ENCODE data around the gene ZNF22. TPM values are rescaled to one million over a fixed set of nuclear protein-coding genes. Genes with fewer than 3 reads are reported as not detected.
A peak's percentile ranks its signal among the peaks of the same experiment; 100 is the strongest.

The ZNF22 gene
- total and polyA plus RNA-seq, 2 experiments from 2014 or later, result 22.1 to 31.3 TPM

DNA sequence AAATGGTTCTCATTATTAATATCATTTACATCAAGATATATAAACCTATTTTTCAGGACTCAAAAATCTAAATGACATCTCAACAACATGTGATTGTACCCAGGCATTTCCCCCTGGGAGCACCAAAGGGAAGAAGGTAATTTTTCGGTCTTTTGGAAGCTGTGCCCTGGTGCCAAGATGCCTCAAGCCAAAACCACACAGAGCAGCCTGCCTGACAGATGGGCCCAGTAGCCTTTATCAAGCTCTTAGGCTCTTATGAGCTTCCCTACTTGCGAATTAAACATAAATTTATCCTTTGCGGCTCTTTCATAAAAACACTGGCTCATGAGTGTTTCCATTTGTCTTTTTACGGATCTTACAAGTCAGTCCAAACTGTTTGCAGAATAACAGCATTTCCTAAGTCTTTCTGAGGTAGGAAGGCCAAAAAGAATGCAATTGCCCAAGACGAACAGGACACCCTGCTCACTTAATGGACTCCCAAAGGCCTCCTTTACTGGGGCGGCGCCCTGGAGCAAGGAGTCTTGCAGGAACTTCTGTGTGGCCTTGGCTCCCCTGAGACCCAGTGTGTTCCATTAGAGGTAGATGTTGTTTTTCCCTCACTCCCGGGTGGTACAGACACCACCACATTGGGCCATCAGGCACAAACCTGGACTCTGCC is 45.2 kb upstream of the ZNF22 start:
- TF ChIP-seq CTCF (IDR thresholded peaks at IDR 0.05; ENCODE audit: low read depth, low read length), result no peak
- Histone ChIP-seq H3K27ac (no peak overlapping the region), H3K4me3 (no peak overlapping the region), H3K4me1 (ENCODE audit: low read depth) (peaks cover 37% of the 10 kb centered on the region), H3K36me3 (no peaks in the 10 kb centered on the region), H3K27me3 (no peaks in the 10 kb centered on the region), H3K9me3 (ENCODE audit: low read depth) (no peaks in the 10 kb centered on the region)
- no peak for DNase-seq (ENCODE audit: low read depth in 1 of 2, low spot score in 1 of 2)

DNA sequence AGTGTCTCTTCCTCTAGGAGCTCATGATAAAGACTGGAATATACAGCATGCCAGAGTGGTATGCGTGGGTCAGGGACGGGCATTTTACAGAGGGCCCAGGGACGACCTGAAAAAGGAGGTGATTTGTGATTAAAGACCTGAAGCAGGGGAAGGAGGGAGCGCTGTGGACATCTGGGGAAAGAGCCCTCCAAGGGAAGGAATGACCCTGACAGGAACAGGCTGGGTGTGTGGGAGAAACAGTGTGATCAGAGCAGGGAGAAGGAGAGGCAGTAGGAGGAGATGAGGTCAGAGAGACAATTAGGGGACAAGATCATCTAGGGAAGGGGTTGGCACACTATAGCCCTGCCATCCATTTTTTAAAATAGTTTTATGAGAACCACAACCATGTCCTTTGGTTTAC is 44.5 kb upstream of the ZNF22 start:
- TF ChIP-seq CTCF (IDR thresholded peaks at IDR 0.05; ENCODE audit: low read depth, low read length), result no peak

GRCh38 chr10:44956717-44957706 is 43.7 kb upstream of the ZNF22 start:
- Histone ChIP-seq H3K4me1 (ENCODE audit: low read depth) (peaks cover 49% of the 10 kb centered on the region), H3K27ac (peak overlapping the region; percentile 94), H3K27me3 (no peaks in the 10 kb centered on the region), H3K36me3 (no peaks in the 10 kb centered on the region), H3K4me3 (no peak overlapping the region), H3K9me3 (ENCODE audit: low read depth) (no peaks in the 10 kb centered on the region)
- no peak for DNase-seq (ENCODE audit: low read depth in 1 of 2, low spot score in 1 of 2)
- no peak for TF ChIP-seq CTCF (IDR thresholded peaks at IDR 0.05; ENCODE audit: low read depth, low read length)

More for the DNA sequence above, 44.5 kb upstream of the ZNF22 start:
- Histone ChIP-seq H3K4me3 (no peak overlapping the region), H3K27me3 (no peaks in the 10 kb centered on the region), H3K9me3 (ENCODE audit: low read depth) (no peaks in the 10 kb centered on the region), H3K4me1 (ENCODE audit: low read depth) (peaks cover 43% of the 10 kb centered on the region), H3K27ac (no peak overlapping the region), H3K36me3 (no peaks in the 10 kb centered on the region)
- DNase-seq (ENCODE audit: low read depth in 1 of 2, low spot score in 1 of 2), result no peak

GRCh38 chr10:44958196-44958897 is 42.4 kb upstream of the ZNF22 start:
- peak overlapping the region; percentile 94 for H3K27ac ChIP-seq
- peak overlapping the region; percentile 44 for H3K4me3 ChIP-seq
- DNase-seq (ENCODE audit: low read depth in 1 of 2, low spot score in 1 of 2), result peak in 1 of 2 donors; percentile 58
- peaks cover 49% of the 10 kb centered on the region for H3K4me1 ChIP-seq (ENCODE audit: low read depth)
- TF ChIP-seq CTCF (IDR thresholded peaks at IDR 0.05; ENCODE audit: low read depth, low read length), result no peak
- no peaks in the 10 kb centered on the region for H3K9me3 ChIP-seq (ENCODE audit: low read depth)
- no peaks in the 10 kb centered on the region for H3K27me3 ChIP-seq
- H3K36me3 ChIP-seq, result no peaks in the 10 kb centered on the region

- no peak for DNase-seq (ENCODE audit: low read depth in 1 of 2, low spot score in 1 of 2)
- Histone ChIP-seq H3K27ac (peak overlapping the region; percentile 94), H3K9me3 (ENCODE audit: low read depth) (no peaks in the 10 kb centered on the region), H3K4me1 (ENCODE audit: low read depth) (peaks cover 52% of the 10 kb centered on the region), H3K4me3 (peak overlapping the region; percentile 44), H3K27me3 (no peaks in the 10 kb centered on the region), H3K36me3 (no peaks in the 10 kb centered on the region)
- TF ChIP-seq CTCF (IDR thresholded peaks at IDR 0.05; ENCODE audit: low read depth, low read length), result no peak
Measured at GRCh38 chr10:44958898-44959246, 41.9 kb upstream of the ZNF22 start.
